A204.1 (cell line): ENCODE data around the gene SRSF12.
A peak's percentile ranks its signal among the peaks of the same experiment; 100 is the strongest.

Experiments
- FAIRE-seq: peaks from 2 replicates; lab custom pipeline; 2012; peaks lifted over from hg19 to GRCh38; lab: Jason Lieb, UNC

SRSF12 gene

DNA sequence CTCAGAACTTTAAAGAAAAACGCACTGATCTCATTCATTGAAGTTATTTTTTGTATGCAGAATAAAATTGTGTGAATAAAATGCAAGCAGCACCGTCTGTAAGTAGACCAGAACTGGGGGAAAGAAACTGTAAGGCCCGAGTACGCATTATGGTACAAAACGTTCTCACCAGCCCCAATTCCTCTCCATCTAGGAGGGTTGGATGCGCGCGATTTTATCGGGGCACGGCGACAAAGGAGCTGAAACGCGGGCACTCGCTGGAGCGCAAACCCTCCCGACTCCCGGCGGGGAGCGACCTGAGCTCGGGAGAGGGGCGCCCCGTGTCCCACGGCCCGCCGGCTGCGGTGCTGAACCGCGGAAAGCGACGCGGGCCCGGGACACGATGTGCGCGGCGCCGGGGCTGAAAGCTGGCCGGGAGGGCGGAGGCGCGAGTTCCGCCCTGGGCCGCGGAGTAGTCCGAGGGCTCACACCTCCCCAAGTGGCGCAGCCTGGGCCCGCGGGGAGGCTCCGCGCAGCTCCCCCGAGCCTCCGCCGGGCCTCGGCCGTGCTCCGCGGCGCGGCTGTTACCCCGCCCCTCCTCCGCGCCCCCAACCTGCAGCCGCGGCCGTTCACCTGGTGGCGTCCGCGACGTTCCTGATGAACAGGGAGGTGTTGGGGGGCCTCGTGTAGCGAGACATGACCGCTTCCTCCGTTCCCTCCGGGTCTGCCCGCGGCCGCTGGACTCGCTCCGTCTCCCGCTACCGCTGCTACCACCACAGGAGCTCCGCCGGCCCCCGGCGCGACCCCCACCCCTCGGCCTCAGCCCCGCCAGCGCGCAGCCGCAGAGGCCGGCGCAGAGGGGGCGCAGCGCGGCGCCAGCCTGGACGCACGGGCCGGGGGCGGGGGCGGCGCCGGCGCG lies at the start of gene SRSF12:
SRSF12 (minus strand) TSS at position 861 of the 898 bp plus-strand sequence; CDS start at position 677, 184 bp downstream.
- FAIRE-seq, result no peak

GRCh38 chr6:89162047-89162371 lies 44.1 kb upstream of the SRSF12 start:
- FAIRE-seq, result no peak

- FAIRE-seq, result no peak
These were observed 43.6 kb upstream of the SRSF12 start for GRCh38 chr6:89161326-89162046.

DNA sequence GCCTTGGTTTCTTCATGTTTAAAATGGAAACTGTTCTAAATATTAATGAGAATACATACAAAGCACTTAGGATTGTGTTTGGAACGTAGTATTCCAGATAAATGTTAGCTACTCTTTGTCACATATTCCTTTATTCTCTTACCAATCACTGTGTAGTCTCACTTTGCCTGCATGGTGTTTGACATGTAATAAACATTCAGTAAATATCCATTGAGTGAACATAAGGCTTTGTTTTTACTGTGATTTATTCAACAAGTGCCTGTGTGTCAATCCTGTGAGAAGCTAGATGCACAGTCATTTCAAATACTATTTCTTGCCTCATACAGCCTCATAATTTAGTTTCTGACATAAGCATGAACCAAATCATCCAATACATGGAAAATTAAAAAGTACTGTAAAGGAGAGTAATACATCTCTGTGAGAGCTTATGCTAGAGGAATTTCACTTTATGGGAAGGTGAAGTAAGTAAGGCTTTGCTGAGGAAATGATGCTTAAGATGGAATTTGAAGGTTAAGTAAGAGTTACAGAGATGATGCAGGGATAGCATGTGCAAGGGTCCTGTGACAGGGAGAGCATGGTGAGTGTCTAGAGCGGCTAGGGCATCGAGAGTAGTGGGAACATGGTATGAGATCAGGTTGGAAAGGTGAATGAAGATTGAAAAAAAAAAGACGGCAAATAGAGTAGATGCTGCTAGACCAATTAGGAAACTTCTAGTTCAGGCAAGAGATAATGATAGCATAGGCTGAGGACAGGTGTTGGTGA lies 42.6 kb upstream of the SRSF12 start:
- FAIRE-seq, result no peak

GRCh38 chr6:89154131-89154530 lies 36.3 kb upstream of the SRSF12 start:
- peak; percentile 61 for FAIRE-seq

GRCh38 chr6:89148016-89148750 lies 30.3 kb upstream of the SRSF12 start:
- no peak for FAIRE-seq

DNA sequence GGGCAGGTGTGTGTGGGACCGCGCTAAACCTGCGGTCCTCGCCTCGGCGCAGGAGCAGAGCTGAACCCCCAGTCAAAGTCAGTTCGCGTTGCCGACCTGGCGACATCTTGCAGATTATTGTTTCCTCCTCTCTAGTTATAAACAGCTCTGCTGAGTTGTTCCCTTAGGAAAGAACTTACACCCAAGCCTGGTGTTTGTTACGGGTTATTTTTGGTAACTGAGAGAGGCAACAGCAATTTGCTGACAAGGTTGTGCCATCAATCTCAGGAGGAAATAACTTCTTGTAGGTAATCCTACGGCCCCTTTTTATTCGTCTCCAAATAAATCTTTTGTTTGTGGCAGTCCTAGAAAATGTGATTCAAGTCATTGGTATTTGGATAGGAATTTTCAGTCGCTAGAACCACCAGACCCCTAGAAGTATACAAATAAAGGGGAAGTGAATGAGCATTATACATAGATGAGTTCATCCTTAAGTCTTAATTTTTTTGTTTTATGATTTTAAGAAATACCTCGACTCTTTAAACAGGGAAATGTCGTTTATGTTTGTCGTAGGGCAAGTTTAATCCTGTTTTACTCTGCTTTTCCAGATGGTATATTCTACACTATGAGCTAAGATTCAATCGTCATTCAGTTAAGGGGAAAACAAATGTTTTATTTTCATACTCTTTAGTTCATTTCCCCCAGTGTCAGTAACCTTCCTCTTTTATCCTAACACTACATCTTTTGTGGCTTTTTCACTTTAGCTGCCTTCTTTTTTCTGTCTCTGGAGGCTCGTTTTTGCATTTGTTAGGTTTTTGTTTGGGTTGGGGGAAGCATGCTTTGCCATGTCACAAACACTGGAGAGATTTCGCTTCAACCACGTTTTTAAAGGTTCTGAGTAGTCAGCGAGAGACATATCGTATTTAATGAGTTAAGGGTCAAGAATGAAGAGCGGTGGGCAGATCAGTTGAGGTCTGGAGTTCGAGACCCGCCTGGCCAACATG lies 29.1 kb upstream of the SRSF12 start:
- peak; percentile 44 for FAIRE-seq

DNA sequence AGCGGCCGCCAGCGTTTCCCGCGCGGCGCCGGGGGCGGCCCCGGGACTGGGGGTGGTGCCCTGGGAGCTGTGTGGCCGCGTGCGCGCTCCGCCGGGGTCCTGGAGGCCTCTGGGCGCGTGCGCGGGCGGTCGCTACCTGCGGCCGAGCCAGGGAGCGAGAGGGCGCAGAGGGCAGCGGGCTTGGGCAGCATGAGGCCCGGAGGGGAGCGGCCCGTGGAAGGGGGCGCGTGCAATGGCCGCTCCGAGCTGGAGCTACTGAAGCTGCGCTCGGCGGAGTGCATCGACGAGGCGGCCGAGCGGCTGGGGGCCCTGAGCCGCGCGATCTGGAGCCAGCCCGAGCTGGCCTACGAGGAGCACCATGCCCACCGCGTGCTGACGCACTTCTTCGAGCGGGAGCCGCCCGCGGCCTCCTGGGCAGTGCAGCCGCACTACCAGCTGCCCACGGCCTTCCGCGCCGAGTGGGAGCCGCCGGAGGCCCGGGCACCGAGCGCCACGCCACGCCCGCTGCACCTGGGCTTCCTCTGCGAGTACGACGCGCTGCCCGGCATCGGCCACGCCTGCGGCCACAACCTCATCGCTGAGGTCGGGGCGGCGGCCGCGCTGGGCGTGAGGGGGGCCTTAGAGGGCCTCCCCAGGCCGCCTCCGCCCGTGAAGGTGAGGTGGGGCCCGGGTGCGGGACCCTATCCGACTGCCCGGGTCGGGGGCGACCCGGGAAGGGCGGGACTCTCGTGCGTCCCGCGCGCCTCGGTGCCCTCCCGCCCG lies 28.3 kb upstream of the SRSF12 start, which contains the start of gene PM20D2:
PM20D2 (plus strand) TSS at position 100 of the 762 bp plus-strand sequence; CDS start at position 190, 90 bp downstream.
- no peak for FAIRE-seq

GRCh38 chr6:89145091-89145955 lies 27.5 kb upstream of the SRSF12 start:
- peak; percentile 62 for FAIRE-seq

DNA sequence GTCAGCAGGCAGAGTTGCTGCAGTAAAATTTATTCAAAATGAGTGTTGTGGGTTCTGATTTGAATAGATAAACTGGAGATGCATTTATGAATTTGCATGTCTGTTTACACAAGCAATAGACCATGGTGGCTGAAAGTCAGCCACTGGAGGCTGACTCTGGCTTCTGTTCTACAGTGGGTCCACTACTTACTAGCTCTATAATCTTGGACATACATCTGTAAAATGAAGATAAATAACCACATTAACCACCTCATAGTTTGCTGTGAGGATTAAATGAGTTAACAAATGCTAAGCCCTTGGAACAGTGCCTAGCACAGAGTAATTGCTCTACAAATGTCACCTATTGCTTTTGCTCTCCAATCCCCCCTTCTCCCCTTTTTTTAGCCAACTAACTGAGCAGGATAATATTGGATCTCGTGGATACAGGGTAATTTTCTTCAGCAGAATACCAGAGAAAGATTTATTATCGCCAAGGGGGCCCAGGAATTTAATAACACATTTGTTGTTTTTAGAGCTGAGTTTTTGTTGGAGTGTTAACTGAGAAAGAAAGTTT lies 26.6 kb upstream of the SRSF12 start:
- FAIRE-seq, result no peak

- no peak for FAIRE-seq
These were observed 22.7 kb upstream of the SRSF12 start for GRCh38 chr6:89140347-89141156.

- FAIRE-seq, result no peak
These were observed 21.9 kb upstream of the SRSF12 start for GRCh38 chr6:89139509-89140346.

DNA sequence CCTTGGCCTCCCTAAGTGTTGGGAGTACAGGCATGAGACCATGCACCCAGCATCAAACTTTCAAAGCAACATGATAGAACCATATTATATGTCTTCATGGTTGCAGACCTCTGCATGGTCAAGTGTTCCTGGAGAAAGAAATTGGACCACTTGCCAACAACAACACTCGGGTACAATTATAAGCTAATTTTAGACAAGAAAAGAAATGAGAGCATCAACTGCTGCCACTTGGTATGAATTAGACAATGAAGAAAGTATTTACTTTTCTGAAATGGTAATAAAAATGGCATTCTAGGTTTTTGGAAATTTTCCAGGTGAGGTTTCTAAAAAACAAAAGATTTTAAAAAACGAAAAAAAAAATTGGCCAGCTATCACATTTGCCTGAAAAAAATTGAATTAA lies 20.3 kb upstream of the SRSF12 start:
- FAIRE-seq, result no peak

GRCh38 chr6:89134723-89135122 lies 16.9 kb upstream of the SRSF12 start:
- FAIRE-seq, result no peak

DNA sequence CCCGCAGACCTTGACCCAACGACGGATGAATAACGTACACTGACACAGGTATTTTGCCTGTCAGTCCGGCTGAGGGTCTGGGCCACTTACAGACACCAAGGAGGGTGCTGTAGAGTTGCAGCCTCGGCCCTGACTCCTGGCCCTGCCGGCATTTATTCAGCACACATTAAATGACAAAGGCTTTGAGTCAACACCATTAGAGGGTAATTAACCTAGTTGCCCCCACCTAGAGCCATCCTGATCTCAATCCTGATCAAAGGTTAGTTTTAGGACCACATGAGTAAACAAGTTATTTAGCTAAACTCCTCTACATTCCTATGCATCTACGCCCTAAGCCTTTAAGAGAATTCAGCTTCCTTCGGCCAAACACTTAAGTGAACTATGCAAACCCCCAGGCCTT lies 16.1 kb upstream of the SRSF12 start:
- no peak for FAIRE-seq

- no peak for FAIRE-seq
These were observed 14.2 kb upstream of the SRSF12 start for GRCh38 chr6:89132057-89132456.

GRCh38 chr6:89131599-89131998 lies 13.7 kb upstream of the SRSF12 start:
- no peak for FAIRE-seq
